Esophagus muscularis mucosa (tissue), 4 donors: ENCODE measurements around the gene MRGPRX2. TPM values are rescaled to one million over a fixed set of nuclear protein-coding genes. Genes with fewer than 3 reads are reported as not detected.
A peak's percentile ranks its signal among the peaks of the same experiment; 100 is the strongest.

Experiments used
- DNase-seq: peaks from one replicate; pipeline ENCODE4 v3.0.0-alpha.2; 2017; ENCODE audit errors: extremely low spot score
- H3K27ac ChIP-seq, 4 donors: fragments of 200-600 bp; sonication (generic); replicated peaks in 1 of 4; 1 replicate in 3 of 4; 2 replicates in 1 of 4; pipeline ENCODE4 v1.5.1; 2016 to 2019; ENCODE audit warnings: mild to moderate bottlenecking in 1 of 4
- H3K27me3 ChIP-seq, 4 donors: fragments of 200-600 bp; sonication (generic); one replicate each; pipeline versions ENCODE4 v1.5.1 to v1.6.0; 2016 to 2019
- H3K36me3 ChIP-seq, 4 donors: fragments of 200-600 bp; sonication (generic); one replicate each; pipeline ENCODE4 v1.5.1; 2016 to 2019
- H3K4me1 ChIP-seq, 4 donors: fragments of 200-600 bp; sonication (generic); one replicate each; pipeline ENCODE4 v1.5.1; 2016 to 2019
- H3K4me3 ChIP-seq, 4 donors: fragments of 200-600 bp; sonication (generic); 1 replicate in 2 of 4; 2 replicates in 2 of 4; pipeline ENCODE4 v1.5.1; 2016 to 2019; ENCODE audit warnings: mild to moderate bottlenecking in 4 of 4, moderate library complexity in 1 of 4
- H3K9me3 ChIP-seq, 4 donors: fragments of 200-600 bp; sonication (generic); 1 replicate in 3 of 4; 2 replicates in 1 of 4; pipeline ENCODE4 v1.5.1; 2016 to 2019
- EP300 ChIP-seq: sonication (generic); formaldehyde crosslinking; IDR thresholded peaks from one replicate; pipeline ENCODE4 v1.6.1; 2017; ENCODE audit warnings: antibody characterized with exemption
- POLR2A ChIP-seq: fragments of 450-650 bp; IDR thresholded peaks from one replicate; pipeline ENCODE4 v1.6.1; 2017; ENCODE audit warnings: antibody characterized with exemption, moderate library complexity, mild to moderate bottlenecking, low read depth
- POLR2AphosphoS5 ChIP-seq, 2 donors: sonication (generic); formaldehyde crosslinking; IDR thresholded peaks; one replicate each; pipeline ENCODE4 v1.6.1; 2017; ENCODE audit warnings: antibody characterized with exemption in 2 of 2
- WGBS: methylation state at CpG from one replicate; pipeline ENCODE4 v1.1.5; 2018; 5-methylcytosine and 5-hydroxymethylcytosine counted together
- intact Hi-C: fragments of 100-400 bp; cut with DNase I; formaldehyde crosslinking; loops from one replicate; pipeline ENCODE4 v1.15.1; 2023
- total RNA-seq, 4 donors: library from RNA; depleted of rRNA; stranded (reverse); fragments of >200 nt; gene quantifications; one replicate each; pipeline versions ENCODE4 v1.1.0 to v1.2.1, GENCODE V29; 2016
- TF ChIP-seq, protein P1 (sequence below), 3 experiments: fragments of 200-600 bp in 2 of 3; fragments of 450-650 bp in 1 of 3; sonication (generic) in 2 of 3; IDR thresholded peaks; one replicate each; pipeline ENCODE4 v1.5.1; 2017 to 2019; ENCODE audit warnings: antibody characterized with exemption in 3 of 3, mild to moderate bottlenecking in 2 of 3, moderate library complexity in 1 of 3

MRGPRX2 gene
- total RNA-seq, 4 donors from 2014 or later: 0.23 to 0.83 (median 0.83) TPM; not detected in 1

DNA sequence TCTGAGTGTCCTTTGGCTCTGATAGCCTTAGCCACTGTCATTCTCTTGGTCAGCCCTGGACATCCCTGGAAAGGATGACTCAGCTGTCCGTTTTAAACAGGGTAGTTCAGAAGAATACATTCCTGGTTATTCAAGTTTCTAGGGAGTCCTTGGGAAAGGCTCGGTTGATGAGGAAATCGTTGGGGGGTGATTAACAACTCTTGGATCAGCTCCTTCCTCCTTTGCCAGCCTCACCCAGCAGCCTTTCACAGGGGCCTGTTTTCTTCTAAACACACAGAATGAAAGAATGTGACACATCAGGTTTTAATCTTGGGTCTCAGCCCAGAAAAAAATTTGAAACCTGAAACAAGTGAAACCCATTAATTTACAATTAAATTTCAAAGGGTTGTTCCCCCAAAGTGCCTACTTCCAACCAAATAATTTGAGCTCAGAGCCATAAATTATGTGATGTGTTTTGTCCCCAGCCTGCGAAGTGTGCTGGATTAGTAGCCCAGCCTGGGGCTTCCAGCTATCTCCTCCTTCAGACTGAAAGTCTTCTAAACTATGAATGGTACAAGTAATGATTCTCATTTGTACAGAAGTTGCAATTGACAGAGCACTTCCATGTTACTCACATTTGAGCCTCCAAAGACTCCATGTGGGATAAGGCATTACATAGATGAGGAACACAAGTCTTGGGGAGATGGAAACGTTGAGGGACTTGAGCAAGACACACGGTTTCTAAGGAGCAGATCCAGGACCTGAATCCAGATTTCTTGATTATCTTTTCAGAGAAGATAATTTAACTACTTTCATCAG, 19.3 kb upstream of the MRGPRX2 start:
- Histone ChIP-seq H3K9me3 (no peaks in the 10 kb centered on the region), H3K27ac (no peak overlapping the region), H3K36me3 (no peaks in the 10 kb centered on the region), H3K4me1 (no peaks in the 10 kb centered on the region), H3K4me3 (no peak overlapping the region), H3K27me3 (peaks cover 0 to 4% (median 0%) of the 10 kb centered on the region in 4 donors)
- DNase-seq: peak; percentile 55
- intact Hi-C loops: no loop called here
- TF ChIP-seq, protein P1, sequence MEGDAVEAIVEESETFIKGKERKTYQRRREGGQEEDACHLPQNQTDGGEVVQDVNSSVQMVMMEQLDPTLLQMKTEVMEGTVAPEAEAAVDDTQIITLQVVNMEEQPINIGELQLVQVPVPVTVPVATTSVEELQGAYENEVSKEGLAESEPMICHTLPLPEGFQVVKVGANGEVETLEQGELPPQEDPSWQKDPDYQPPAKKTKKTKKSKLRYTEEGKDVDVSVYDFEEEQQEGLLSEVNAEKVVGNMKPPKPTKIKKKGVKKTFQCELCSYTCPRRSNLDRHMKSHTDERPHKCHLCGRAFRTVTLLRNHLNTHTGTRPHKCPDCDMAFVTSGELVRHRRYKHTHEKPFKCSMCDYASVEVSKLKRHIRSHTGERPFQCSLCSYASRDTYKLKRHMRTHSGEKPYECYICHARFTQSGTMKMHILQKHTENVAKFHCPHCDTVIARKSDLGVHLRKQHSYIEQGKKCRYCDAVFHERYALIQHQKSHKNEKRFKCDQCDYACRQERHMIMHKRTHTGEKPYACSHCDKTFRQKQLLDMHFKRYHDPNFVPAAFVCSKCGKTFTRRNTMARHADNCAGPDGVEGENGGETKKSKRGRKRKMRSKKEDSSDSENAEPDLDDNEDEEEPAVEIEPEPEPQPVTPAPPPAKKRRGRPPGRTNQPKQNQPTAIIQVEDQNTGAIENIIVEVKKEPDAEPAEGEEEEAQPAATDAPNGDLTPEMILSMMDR (IDR thresholded peaks at IDR 0.05): no peak
- WGBS: 52% methylated on average over 6 of the region's 6 CpGs

DNA sequence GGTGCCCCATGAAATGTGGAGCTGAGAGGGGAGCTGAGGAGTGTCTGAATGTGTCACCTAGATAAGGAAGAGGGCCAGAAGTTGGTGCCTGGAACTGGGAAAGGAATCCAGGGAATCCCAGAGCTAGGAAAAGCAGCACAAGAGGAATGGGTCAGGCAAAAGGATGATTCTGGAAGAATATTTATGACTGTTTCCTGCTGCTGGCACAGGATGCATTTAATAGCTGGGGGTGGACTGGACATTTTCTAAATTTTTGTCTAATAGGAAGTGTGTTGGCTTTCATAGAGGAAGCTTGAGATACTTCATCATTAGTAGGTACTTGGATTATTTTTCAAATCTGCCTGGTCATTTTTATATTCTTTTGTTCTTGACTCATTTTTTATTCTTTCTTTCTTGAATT, 17.4 kb upstream of the MRGPRX2 start:
- TF ChIP-seq POLR2A (no peak), POLR2AphosphoS5 (IDR thresholded peaks at IDR 0.05) (no peak), EP300 (no peak)
- TF ChIP-seq, protein P1 (IDR thresholded peaks at IDR 0.05): no peak
- Histone ChIP-seq H3K27me3 (peaks cover 0 to 4% (median 0%) of the 10 kb centered on the region in 4 donors), H3K4me1 (no peaks in the 10 kb centered on the region), H3K9me3 (no peaks in the 10 kb centered on the region), H3K4me3 (no peak overlapping the region), H3K36me3 (no peaks in the 10 kb centered on the region), H3K27ac (no peak overlapping the region)
- intact Hi-C loops: no loop called here
- no peak for DNase-seq

DNA sequence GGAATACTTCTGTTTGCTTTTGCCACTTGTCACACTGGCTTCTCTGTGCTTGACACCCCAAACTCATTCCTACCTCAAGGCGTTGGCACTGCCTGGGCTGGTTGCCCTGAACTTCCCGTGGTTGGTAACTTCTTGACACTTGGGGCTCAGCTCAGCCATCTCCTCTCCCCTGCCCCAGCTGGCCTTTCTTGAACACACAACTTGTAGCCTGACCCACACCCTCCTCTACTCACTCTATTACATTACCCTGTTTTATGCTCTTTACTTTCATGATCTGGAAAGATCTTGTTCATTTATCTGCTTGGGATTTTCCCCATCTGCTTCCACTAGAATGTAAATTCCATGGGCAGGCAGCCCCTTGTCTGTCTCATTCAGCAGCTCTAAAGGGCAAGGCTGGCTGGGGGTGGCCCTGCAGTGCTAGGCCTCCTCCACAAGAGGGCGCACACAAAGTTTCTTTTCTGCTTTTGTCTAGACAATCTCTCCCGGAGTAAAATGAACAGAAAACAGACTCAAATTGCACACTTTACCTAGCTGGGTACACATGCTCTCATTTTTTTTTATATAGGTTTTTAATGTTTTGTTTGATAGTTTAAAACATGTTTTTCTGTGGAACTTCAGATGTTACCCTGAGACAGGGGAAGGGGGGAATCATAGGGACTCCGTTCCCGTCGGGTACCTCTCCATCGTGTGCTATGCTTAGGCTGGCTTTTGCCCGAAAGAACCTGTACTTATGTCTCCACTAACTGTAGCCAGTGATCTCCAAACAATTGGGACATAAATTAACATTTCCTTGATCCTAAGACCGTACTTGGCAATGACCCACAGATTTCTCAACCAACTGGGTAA, 16.4 kb upstream of the MRGPRX2 start:
- peak; percentile 92 for DNase-seq
- TF ChIP-seq, protein P1 (IDR thresholded peaks at IDR 0.05): peak; percentile 79 to 99 (median 85)
- no peak for TF ChIP-seq POLR2AphosphoS5 (IDR thresholded peaks at IDR 0.05)
- H3K9me3 ChIP-seq: no peaks in the 10 kb centered on the region
- intact Hi-C loops: no loop called here
- no peak overlapping the region for H3K27ac ChIP-seq
- WGBS: 59% methylated on average over 10 of the region's 10 CpGs
- H3K4me3 ChIP-seq: no peak overlapping the region
- H3K36me3 ChIP-seq: no peaks in the 10 kb centered on the region
- no peaks in the 10 kb centered on the region for H3K4me1 ChIP-seq
- peaks cover 0 to 6% (median 0%) of the 10 kb centered on the region in 4 donors for H3K27me3 ChIP-seq

DNA sequence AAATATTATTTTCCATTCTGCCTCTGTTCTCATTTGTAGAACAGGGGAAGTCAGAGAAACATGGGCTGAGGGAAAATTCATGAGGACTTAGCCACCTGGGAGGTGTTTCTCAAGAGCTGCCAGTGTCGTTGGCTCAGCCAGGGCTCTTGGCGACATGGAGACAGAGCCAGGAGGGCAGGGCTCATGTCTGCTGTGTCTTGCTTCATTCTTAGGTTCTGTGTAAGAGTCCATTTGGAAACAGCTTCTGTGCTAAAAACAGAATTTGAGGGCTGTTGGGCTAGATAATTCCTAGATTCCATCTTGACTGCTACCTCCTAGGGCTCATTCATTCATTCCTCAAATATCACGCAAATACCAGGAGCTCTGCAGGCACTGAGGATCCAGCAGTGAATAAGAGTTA, 15.1 kb upstream of the MRGPRX2 start:
- Histone ChIP-seq H3K9me3 (no peaks in the 10 kb centered on the region), H3K4me3 (no peak overlapping the region), H3K4me1 (peaks cover 0 to 8% (median 3%) of the 10 kb centered on the region in 4 donors), H3K36me3 (no peaks in the 10 kb centered on the region), H3K27me3 (peaks cover 0 to 9% (median 0%) of the 10 kb centered on the region in 4 donors), H3K27ac (no peak overlapping the region)
- TF ChIP-seq, protein P1 (IDR thresholded peaks at IDR 0.05): no peak
- TF ChIP-seq EP300 (no peak), POLR2AphosphoS5 (IDR thresholded peaks at IDR 0.05) (no peak)
- intact Hi-C loops: no loop called here
- DNase-seq: peak; percentile 62
- WGBS: 79% methylated on average over 3 of the region's 3 CpGs
